ENCODE results near the gene RXFP2.

DNA sequence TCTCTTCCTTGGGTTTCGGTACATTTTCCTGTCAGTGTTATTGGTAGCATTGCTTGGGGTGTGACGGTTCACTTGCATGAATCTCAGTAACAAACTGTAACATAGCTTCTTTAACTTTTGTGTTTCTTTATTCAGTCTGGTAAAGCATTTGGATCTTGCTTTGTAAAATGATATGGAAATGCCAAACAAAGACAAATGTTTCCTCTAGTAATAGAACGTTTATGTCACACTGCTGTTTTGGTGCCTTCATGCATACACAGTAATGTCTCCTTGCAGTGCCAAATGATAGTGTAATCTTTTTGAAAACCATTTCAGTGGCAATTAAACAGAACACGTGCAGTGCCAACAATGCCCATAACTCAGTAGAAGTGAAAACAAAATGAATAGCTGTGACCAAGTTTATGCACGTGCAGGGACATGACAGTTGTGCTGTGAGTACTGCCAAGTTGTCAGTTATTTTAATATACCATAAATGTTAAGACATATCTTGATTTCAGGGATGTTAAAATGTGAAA, 110.8 kb downstream of the RXFP2 start:
- TF ChIP-seq, protein P1, sequence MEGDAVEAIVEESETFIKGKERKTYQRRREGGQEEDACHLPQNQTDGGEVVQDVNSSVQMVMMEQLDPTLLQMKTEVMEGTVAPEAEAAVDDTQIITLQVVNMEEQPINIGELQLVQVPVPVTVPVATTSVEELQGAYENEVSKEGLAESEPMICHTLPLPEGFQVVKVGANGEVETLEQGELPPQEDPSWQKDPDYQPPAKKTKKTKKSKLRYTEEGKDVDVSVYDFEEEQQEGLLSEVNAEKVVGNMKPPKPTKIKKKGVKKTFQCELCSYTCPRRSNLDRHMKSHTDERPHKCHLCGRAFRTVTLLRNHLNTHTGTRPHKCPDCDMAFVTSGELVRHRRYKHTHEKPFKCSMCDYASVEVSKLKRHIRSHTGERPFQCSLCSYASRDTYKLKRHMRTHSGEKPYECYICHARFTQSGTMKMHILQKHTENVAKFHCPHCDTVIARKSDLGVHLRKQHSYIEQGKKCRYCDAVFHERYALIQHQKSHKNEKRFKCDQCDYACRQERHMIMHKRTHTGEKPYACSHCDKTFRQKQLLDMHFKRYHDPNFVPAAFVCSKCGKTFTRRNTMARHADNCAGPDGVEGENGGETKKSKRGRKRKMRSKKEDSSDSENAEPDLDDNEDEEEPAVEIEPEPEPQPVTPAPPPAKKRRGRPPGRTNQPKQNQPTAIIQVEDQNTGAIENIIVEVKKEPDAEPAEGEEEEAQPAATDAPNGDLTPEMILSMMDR (IDR thresholded peaks at IDR 0.05), result no peak
- no peak for TF ChIP-seq POLR2AphosphoS5 (IDR thresholded peaks at IDR 0.05)
- TF ChIP-seq POLR2A (IDR thresholded peaks at IDR 0.05), result no peak
